Astrocyte (in vitro differentiated cells and primary cell): ENCODE data around the gene HSPB1.
"Not testable (repeated sequence)": the region's sequence is repeated elsewhere in the genome, so short reads cannot be mapped to it uniquely, and the experiment has no call there.

Experiments
- CTCF ChIP-seq: IDR thresholded peaks from 2 replicates; pipeline ENCODE4 v1.5.1; 2011; ENCODE audit warnings: low read depth, mild to moderate bottlenecking, inconsistent platforms, low read length, moderate library complexity; ENCODE audit not compliant: insufficient read depth
- EZH2 ChIP-seq: IDR thresholded peaks from 2 replicates; pipeline ENCODE4 v1.6.1; 2012; ENCODE audit warnings: mild to moderate bottlenecking, low read length, inconsistent platforms; ENCODE audit not compliant: insufficient read depth

DNA sequence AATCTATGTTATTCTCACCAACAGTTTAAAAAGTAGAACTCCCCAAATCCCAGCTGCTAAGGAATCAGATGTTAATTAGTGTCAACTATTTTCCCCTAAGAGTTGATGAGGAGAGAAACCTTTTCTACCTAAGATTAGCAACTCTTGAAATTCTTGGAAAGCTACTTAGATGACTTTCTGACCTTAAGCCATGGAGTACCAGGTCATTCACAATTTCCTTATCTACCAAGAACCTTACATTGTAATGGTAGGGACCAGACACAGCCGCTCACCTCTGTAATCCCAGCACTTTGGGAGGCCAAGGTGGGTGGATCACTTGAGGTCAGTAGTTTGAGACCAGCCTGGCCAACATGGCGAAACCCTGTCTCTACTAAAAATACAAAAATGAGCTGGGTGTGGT lies 32.9 kb downstream of the HSPB1 start:
- TF ChIP-seq CTCF, EZH2: not testable (repeated sequence)
